Ishikawa (cell line): ENCODE results near the gene HAVCR2.

Experiments
- CEBPB ChIP-seq: IDR thresholded peaks from 2 replicates; pipeline ENCODE4 v1.6.1; 2012
- CREB1 ChIP-seq: IDR thresholded peaks from 2 replicates; pipeline ENCODE4 v1.6.1; 2012; ENCODE audit warnings: low read depth
- EGR1 ChIP-seq: IDR thresholded peaks from 2 replicates; pipeline ENCODE4 v1.6.1; 2012
- EP300 ChIP-seq: IDR thresholded peaks from 2 replicates; pipeline ENCODE4 v1.6.1; 2012; ENCODE audit warnings: borderline replicate concordance
- FOXM1 ChIP-seq: IDR thresholded peaks from 2 replicates; pipeline ENCODE4 v1.6.1; 2012; ENCODE audit warnings: low read depth, borderline replicate concordance
- MAX ChIP-seq: IDR thresholded peaks from 2 replicates; pipeline ENCODE4 v1.6.1; 2012
- RAD21 ChIP-seq: IDR thresholded peaks from 2 replicates; pipeline ENCODE4 v1.6.1; 2012; ENCODE audit warnings: low read depth
- REST ChIP-seq: IDR thresholded peaks from 2 replicates; pipeline ENCODE4 v1.6.1; 2012; ENCODE audit warnings: low read depth, mild to moderate bottlenecking
- TAF1 ChIP-seq: IDR thresholded peaks from 2 replicates; pipeline ENCODE4 v1.6.1; 2012; ENCODE audit warnings: low read depth, mild to moderate bottlenecking
- TEAD4 ChIP-seq: IDR thresholded peaks from 2 replicates; pipeline ENCODE4 v1.6.1; 2012
- USF1 ChIP-seq: IDR thresholded peaks from 2 replicates; pipeline ENCODE4 v1.6.1; 2012
- YY1 ChIP-seq: IDR thresholded peaks from 2 replicates; pipeline ENCODE4 v1.6.1; 2012; ENCODE audit warnings: low read depth

- TF ChIP-seq MAX (no peak), CREB1 (no peak), EP300 (no peak), CEBPB (no peak), RAD21 (no peak), YY1 (no peak), REST (no peak), TEAD4 (no peak), USF1 (no peak), EGR1 (no peak), TAF1 (no peak), FOXM1 (no peak)
Observed at GRCh38 chr5:157046041-157046440, 62.8 kb downstream of the HAVCR2 start.
